ENCODE results near the gene FKBP14.

Gene FKBP14

GRCh38 chr7:30053068-30053467 lies 26.6 kb upstream of the FKBP14 start:
- H3K9ac ChIP-seq (ENCODE audit: low read depth, low read length), result no peak overlapping the region
- H3K27me3 ChIP-seq (ENCODE audit: insufficient read depth, low read length), result no peaks in the 10 kb centered on the region
- peaks cover 9% of the 10 kb centered on the region; the same call in 1 of the 2 replicates for H3K9me3 ChIP-seq (ENCODE audit: insufficient read depth, low read depth, low read length)
- H3K4me3 ChIP-seq (ENCODE audit: low read length), result no peak overlapping the region
- no peak overlapping the region for H3K27ac ChIP-seq (ENCODE audit: low read depth, low read length)
- peaks cover 88% of the 10 kb centered on the region for H3K36me3 ChIP-seq (ENCODE audit: insufficient read depth, low read length)
- 91% methylated on average over 3 of the region's 3 CpGs for WGBS
- no peaks in the 10 kb centered on the region for H3K4me1 ChIP-seq (ENCODE audit: insufficient read depth, low read length)

- no peaks in the 10 kb centered on the region for H3K4me1 ChIP-seq (ENCODE audit: insufficient read depth, low read length)
- H3K9me3 ChIP-seq (ENCODE audit: insufficient read depth, low read depth, low read length), result no peaks in the 10 kb centered on the region
- H3K36me3 ChIP-seq (ENCODE audit: insufficient read depth, low read length), result peaks cover 90% of the 10 kb centered on the region
- H3K27me3 ChIP-seq (ENCODE audit: insufficient read depth, low read length), result no peaks in the 10 kb centered on the region
- H3K9ac ChIP-seq (ENCODE audit: low read depth, low read length), result no peak overlapping the region
- whole genome bisulfite sequencing, result 92% methylated on average over 4 of the region's 4 CpGs
- no peak overlapping the region for H3K27ac ChIP-seq (ENCODE audit: low read depth, low read length)
- no peak overlapping the region for H3K4me3 ChIP-seq (ENCODE audit: low read length)
These were observed 22.7 kb upstream of the FKBP14 start for GRCh38 chr7:30049173-30049572.

GRCh38 chr7:30048582-30048981 lies 22.1 kb upstream of the FKBP14 start:
- Histone ChIP-seq H3K27me3 (ENCODE audit: insufficient read depth, low read length) (no peaks in the 10 kb centered on the region), H3K4me3 (ENCODE audit: low read length) (no peak overlapping the region), H3K27ac (ENCODE audit: low read depth, low read length) (no peak overlapping the region), H3K4me1 (ENCODE audit: insufficient read depth, low read length) (no peaks in the 10 kb centered on the region), H3K36me3 (ENCODE audit: insufficient read depth, low read length) (peaks cover 84% of the 10 kb centered on the region), H3K9me3 (ENCODE audit: insufficient read depth, low read depth, low read length) (no peaks in the 10 kb centered on the region), H3K9ac (ENCODE audit: low read depth, low read length) (no peak overlapping the region)
- 91% methylated on average over 2 of the region's 2 CpGs for WGBS

GRCh38 chr7:30047124-30047523 lies 20.6 kb upstream of the FKBP14 start:
- H3K27ac ChIP-seq (ENCODE audit: low read depth, low read length), result no peak overlapping the region
- H3K4me3 ChIP-seq (ENCODE audit: low read length), result no peak overlapping the region
- no peaks in the 10 kb centered on the region for H3K27me3 ChIP-seq (ENCODE audit: insufficient read depth, low read length)
- no peaks in the 10 kb centered on the region for H3K9me3 ChIP-seq (ENCODE audit: insufficient read depth, low read depth, low read length)
- peaks cover 70% of the 10 kb centered on the region for H3K36me3 ChIP-seq (ENCODE audit: insufficient read depth, low read length)
- H3K4me1 ChIP-seq (ENCODE audit: insufficient read depth, low read length), result peaks cover 4% of the 10 kb centered on the region; the same call in 1 of the 2 replicates
- H3K9ac ChIP-seq (ENCODE audit: low read depth, low read length), result no peak overlapping the region
- WGBS, result 95% methylated on average over 2 of the region's 2 CpGs

- Histone ChIP-seq H3K9me3 (ENCODE audit: insufficient read depth, low read depth, low read length) (no peaks in the 10 kb centered on the region), H3K27ac (ENCODE audit: low read depth, low read length) (no peak overlapping the region), H3K36me3 (ENCODE audit: insufficient read depth, low read length) (peaks cover 64% of the 10 kb centered on the region), H3K27me3 (ENCODE audit: insufficient read depth, low read length) (no peaks in the 10 kb centered on the region), H3K4me3 (ENCODE audit: low read length) (no peak overlapping the region), H3K9ac (ENCODE audit: low read depth, low read length) (no peak overlapping the region), H3K4me1 (ENCODE audit: insufficient read depth, low read length) (peaks cover 6% of the 10 kb centered on the region; the same call in 1 of the 2 replicates)
- WGBS, result 98% methylated on average over 3 of the region's 3 CpGs
These were observed 19.7 kb upstream of the FKBP14 start for GRCh38 chr7:30046127-30046770.

GRCh38 chr7:30041526-30042269 lies 15.2 kb upstream of the FKBP14 start:
- Histone ChIP-seq H3K27me3 (ENCODE audit: insufficient read depth, low read length) (no peaks in the 10 kb centered on the region), H3K9ac (ENCODE audit: low read depth, low read length) (no peak overlapping the region), H3K9me3 (ENCODE audit: insufficient read depth, low read depth, low read length) (no peaks in the 10 kb centered on the region), H3K27ac (ENCODE audit: low read depth, low read length) (no peak overlapping the region), H3K4me3 (ENCODE audit: low read length) (no peak overlapping the region), H3K4me1 (ENCODE audit: insufficient read depth, low read length) (peaks cover 15% of the 10 kb centered on the region), H3K36me3 (ENCODE audit: insufficient read depth, low read length) (peaks cover 18% of the 10 kb centered on the region)
- whole genome bisulfite sequencing, result 75% methylated on average over 4 of the region's 4 CpGs

- H3K4me3 ChIP-seq (ENCODE audit: low read length), result no peak overlapping the region
- H3K27me3 ChIP-seq (ENCODE audit: insufficient read depth, low read length), result no peaks in the 10 kb centered on the region
- peaks cover 15% of the 10 kb centered on the region for H3K4me1 ChIP-seq (ENCODE audit: insufficient read depth, low read length)
- no peak overlapping the region for H3K9ac ChIP-seq (ENCODE audit: low read depth, low read length)
- H3K9me3 ChIP-seq (ENCODE audit: insufficient read depth, low read depth, low read length), result no peaks in the 10 kb centered on the region
- no peak overlapping the region for H3K27ac ChIP-seq (ENCODE audit: low read depth, low read length)
- H3K36me3 ChIP-seq (ENCODE audit: insufficient read depth, low read length), result peaks cover 11% of the 10 kb centered on the region
These were observed 14.4 kb upstream of the FKBP14 start for GRCh38 chr7:30040938-30041337.

GRCh38 chr7:30038196-30038980 lies 11.9 kb upstream of the FKBP14 start:
- Histone ChIP-seq H3K9me3 (ENCODE audit: insufficient read depth, low read depth, low read length) (no peaks in the 10 kb centered on the region), H3K4me1 (ENCODE audit: insufficient read depth, low read length) (peaks cover 15% of the 10 kb centered on the region), H3K27ac (ENCODE audit: low read depth, low read length) (no peak overlapping the region), H3K36me3 (ENCODE audit: insufficient read depth, low read length) (0 out of 2 replicates have a peak, but pooled peaks cover 10% of the 10 kb centered on the region), H3K27me3 (ENCODE audit: insufficient read depth, low read length) (no peaks in the 10 kb centered on the region), H3K9ac (ENCODE audit: low read depth, low read length) (no peak overlapping the region), H3K4me3 (ENCODE audit: low read length) (no peak overlapping the region)
- WGBS, result 91% methylated on average over 3 of the region's 3 CpGs

- Histone ChIP-seq H3K4me3 (ENCODE audit: low read length) (no peak overlapping the region), H3K4me1 (ENCODE audit: insufficient read depth, low read length) (peaks cover 15% of the 10 kb centered on the region; the same call in 1 of the 2 replicates), H3K9me3 (ENCODE audit: insufficient read depth, low read depth, low read length) (no peaks in the 10 kb centered on the region), H3K27ac (ENCODE audit: low read depth, low read length) (no peak overlapping the region), H3K36me3 (ENCODE audit: insufficient read depth, low read length) (peaks cover 16% of the 10 kb centered on the region; the same call in 1 of the 2 replicates), H3K9ac (ENCODE audit: low read depth, low read length) (no peak overlapping the region), H3K27me3 (ENCODE audit: insufficient read depth, low read length) (no peaks in the 10 kb centered on the region)
- 94% methylated on average over 2 of the region's 2 CpGs for WGBS
These were observed 9.7 kb upstream of the FKBP14 start for GRCh38 chr7:30036220-30036619.

- Histone ChIP-seq H3K27ac (ENCODE audit: low read depth, low read length) (no peak overlapping the region), H3K9ac (ENCODE audit: low read depth, low read length) (no peak overlapping the region), H3K36me3 (ENCODE audit: insufficient read depth, low read length) (peaks cover 16% of the 10 kb centered on the region; the same call in 1 of the 2 replicates), H3K9me3 (ENCODE audit: insufficient read depth, low read depth, low read length) (no peaks in the 10 kb centered on the region), H3K4me3 (ENCODE audit: low read length) (no peak overlapping the region), H3K4me1 (ENCODE audit: insufficient read depth, low read length) (peaks cover 24% of the 10 kb centered on the region; the same call in 1 of the 2 replicates), H3K27me3 (ENCODE audit: insufficient read depth, low read length) (no peaks in the 10 kb centered on the region)
- WGBS, result 100% methylated on average over 2 of the region's 3 CpGs
These were observed 8.0 kb upstream of the FKBP14 start for GRCh38 chr7:30034501-30034900.

Data from HUES64 (cell line).